Breast epithelium (tissue), 4 donors: ENCODE measurements around the gene SYNPO2. TPM values are rescaled to one million over a fixed set of nuclear protein-coding genes. Genes with fewer than 3 reads are reported as not detected.

ENCODE experiments used
- DNase-seq, 2 donors: peaks; one replicate each; pipeline ENCODE4 v3.0.0-alpha.2; 2019; ENCODE audit warnings: low spot score in 2 of 2
- H3K27ac ChIP-seq, 2 donors: fragments of 200-600 bp; sonication (generic) in 1 of 2; one replicate each; pipeline ENCODE4 v1.5.1; 2016 to 2019; ENCODE audit warnings: mild to moderate bottlenecking in 1 of 2
- H3K27me3 ChIP-seq, 2 donors: fragments of 200-600 bp; sonication (generic) in 1 of 2; one replicate each; pipeline versions ENCODE4 v1.5.1 to v1.6.0; 2017 to 2019; ENCODE audit warnings: control low read depth in 1 of 2, mild to moderate bottlenecking in 1 of 2
- H3K36me3 ChIP-seq: fragments of 200-600 bp; one replicate; pipeline ENCODE4 v1.5.1; 2019
- H3K4me1 ChIP-seq, 2 donors: fragments of 200-600 bp; sonication (generic); one replicate each; pipeline ENCODE4 v1.5.1; 2016 to 2019; ENCODE audit warnings: control low read depth in 1 of 2
- H3K4me3 ChIP-seq, 3 donors: fragments of 200-600 bp; sonication (generic); 1 replicate in 2 of 3; 2 replicates in 1 of 3; pipeline ENCODE4 v1.5.1; 2016 to 2019; ENCODE audit warnings: mild to moderate bottlenecking in 3 of 3, moderate library complexity in 2 of 3
- H3K9me3 ChIP-seq, 2 donors: fragments of 200-600 bp; sonication (generic) in 1 of 2; one replicate each; pipeline ENCODE4 v1.5.1; 2016 to 2019; ENCODE audit warnings: control low read depth in 1 of 2
- CTCF ChIP-seq, 3 donors: fragments of 450-650 bp; IDR thresholded peaks; one replicate each; pipeline ENCODE4 v1.5.1; 2016 to 2017; ENCODE audit warnings: antibody characterized with exemption in 3 of 3, mild to moderate bottlenecking in 3 of 3, moderate library complexity in 3 of 3
- POLR2A ChIP-seq: fragments of 450-650 bp; IDR thresholded peaks from one replicate; pipeline ENCODE4 v1.6.1; 2016; ENCODE audit warnings: antibody characterized with exemption, mild to moderate bottlenecking, moderate library complexity
- POLR2AphosphoS5 ChIP-seq, 3 donors: sonication (generic); formaldehyde crosslinking; IDR thresholded peaks; one replicate each; pipeline ENCODE4 v1.6.1; 2017; ENCODE audit warnings: antibody characterized with exemption in 3 of 3
- intact Hi-C: fragments of 100-400 bp; cut with DNase I; formaldehyde crosslinking; loops from one replicate; pipeline ENCODE4 v1.15.1; 2023; ENCODE audit warnings: low total_unique reads
- total RNA-seq, 3 donors: library from RNA; depleted of rRNA; stranded (reverse); fragments of >200 nt; gene quantifications; one replicate each; pipeline ENCODE4 v1.1.0, GENCODE V29; 2016

SYNPO2 gene
- total RNA-seq, 3 donors from 2014 or later = 30.2 to 90.1 (median 52.7) TPM

DNA sequence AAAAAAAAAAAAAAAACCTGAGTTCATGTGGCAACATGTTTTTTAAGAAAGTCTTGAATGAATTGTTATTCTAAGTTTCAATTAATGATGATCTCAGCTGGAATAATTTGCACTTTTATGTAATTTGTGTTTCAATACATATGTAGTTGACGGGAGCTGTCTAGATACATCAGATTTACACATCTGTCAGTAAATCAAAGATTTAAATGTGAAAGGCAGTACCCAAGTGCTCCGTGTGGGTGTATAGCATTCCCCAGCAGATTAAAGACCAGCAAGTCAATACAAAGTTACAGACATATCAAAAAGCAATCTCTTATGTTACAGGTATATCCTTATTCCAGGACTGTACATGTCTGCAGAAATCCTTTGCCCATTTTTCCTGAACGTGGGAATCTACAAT, 35.2 kb downstream of the SYNPO2 start:
- Histone ChIP-seq H3K4me1 (no peaks in the 10 kb centered on the region), H3K27ac (no peak overlapping the region), H3K27me3 (no peaks in the 10 kb centered on the region), H3K4me3 (no peak overlapping the region), H3K9me3 (no peaks in the 10 kb centered on the region), H3K36me3 (no peaks in the 10 kb centered on the region)
- no peak for TF ChIP-seq POLR2AphosphoS5 (IDR thresholded peaks at IDR 0.05)
- no peak for TF ChIP-seq POLR2A
- no peak for TF ChIP-seq CTCF (IDR thresholded peaks at IDR 0.05)
- no peak for DNase-seq
- intact Hi-C loops = loop anchor here (10.0 kb wide), 1 partner anchor 1881 kb away; no protein-coding TSS in a partner anchor

GRCh38 chr4:118927974-118928373, 39.3 kb downstream of the SYNPO2 start:
- Histone ChIP-seq H3K27ac (peak overlapping the region in 1 of 2 donors; percentile 41), H3K9me3 (no peaks in the 10 kb centered on the region), H3K4me1 (no peaks in the 10 kb centered on the region), H3K36me3 (no peaks in the 10 kb centered on the region), H3K27me3 (no peaks in the 10 kb centered on the region), H3K4me3 (no peak overlapping the region)
- intact Hi-C loops = loop anchor here (10.0 kb wide), 1 partner anchor 1877 kb away; no protein-coding TSS in a partner anchor
- DNase-seq = peak in 1 of 2 donors; percentile 45
- TF ChIP-seq POLR2AphosphoS5 (IDR thresholded peaks at IDR 0.05) (no peak), CTCF (IDR thresholded peaks at IDR 0.05) (no peak), POLR2A (no peak)

DNA sequence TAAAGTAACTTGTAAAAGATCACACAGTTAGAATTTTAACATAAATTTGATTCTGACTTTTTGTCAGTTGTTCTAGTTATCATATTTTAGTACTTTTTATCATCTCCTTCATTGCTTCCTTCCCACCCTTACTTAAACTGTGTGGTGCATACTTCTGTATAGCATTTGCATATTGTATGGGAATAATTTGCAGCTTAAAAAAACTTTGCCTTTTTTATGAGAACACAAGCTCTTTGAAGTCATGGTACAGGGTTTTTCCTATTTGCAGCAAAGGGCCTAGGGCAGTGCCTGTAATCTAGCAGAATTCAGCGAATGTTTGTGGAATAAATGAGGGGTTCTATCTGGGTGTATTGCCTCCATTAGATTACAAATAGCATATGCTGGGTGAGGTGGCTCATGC, 41.6 kb downstream of the SYNPO2 start:
- Histone ChIP-seq H3K27ac (no peak overlapping the region), H3K4me3 (no peak overlapping the region), H3K9me3 (no peaks in the 10 kb centered on the region), H3K27me3 (no peaks in the 10 kb centered on the region), H3K36me3 (no peaks in the 10 kb centered on the region), H3K4me1 (no peaks in the 10 kb centered on the region)
- no peak for DNase-seq
- TF ChIP-seq POLR2A = no peak
- no peak for TF ChIP-seq CTCF (IDR thresholded peaks at IDR 0.05)
- no peak for TF ChIP-seq POLR2AphosphoS5 (IDR thresholded peaks at IDR 0.05)
- intact Hi-C loops = no loop called here

GRCh38 chr4:118931786-118932185, 43.1 kb downstream of the SYNPO2 start:
- H3K9me3 ChIP-seq = no peaks in the 10 kb centered on the region
- H3K36me3 ChIP-seq = no peaks in the 10 kb centered on the region
- intact Hi-C loops = no loop called here
- H3K4me1 ChIP-seq = no peaks in the 10 kb centered on the region
- H3K4me3 ChIP-seq = no peak overlapping the region
- H3K27me3 ChIP-seq = no peaks in the 10 kb centered on the region
- TF ChIP-seq CTCF (IDR thresholded peaks at IDR 0.05) (no peak), POLR2AphosphoS5 (IDR thresholded peaks at IDR 0.05) (no peak), POLR2A (no peak)
- H3K27ac ChIP-seq = no peak overlapping the region
- DNase-seq = no peak

DNA sequence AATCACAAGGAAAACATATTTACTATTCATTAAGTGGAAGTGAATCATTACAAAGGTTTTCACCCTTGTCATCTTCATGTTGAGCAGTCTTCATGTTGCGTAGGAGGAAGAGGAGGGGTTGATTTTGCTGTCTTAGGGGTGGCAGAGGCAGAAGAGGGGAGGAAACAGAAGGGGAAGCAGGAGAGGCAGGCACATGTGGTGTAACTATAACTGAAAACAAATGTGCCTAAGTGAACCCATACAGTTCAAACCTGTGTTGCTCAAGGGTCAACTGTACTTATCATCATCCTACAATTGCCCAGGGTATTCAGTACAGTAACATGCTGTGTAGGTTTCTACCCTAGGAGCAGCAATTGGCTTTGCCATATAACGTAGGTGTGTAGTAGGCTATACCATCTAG, 47.2 kb downstream of the SYNPO2 start:
- Histone ChIP-seq H3K9me3 (no peaks in the 10 kb centered on the region), H3K4me1 (no peaks in the 10 kb centered on the region), H3K27me3 (no peaks in the 10 kb centered on the region), H3K36me3 (no peaks in the 10 kb centered on the region), H3K27ac (no peak overlapping the region), H3K4me3 (no peak overlapping the region)
- intact Hi-C loops = no loop called here
- TF ChIP-seq POLR2AphosphoS5 (IDR thresholded peaks at IDR 0.05) (no peak), CTCF (IDR thresholded peaks at IDR 0.05) (no peak), POLR2A (no peak)
- no peak for DNase-seq
